Measurements from ENCODE around the gene MTMR1. TPM values are rescaled to one million over a fixed set of nuclear protein-coding genes. Genes with fewer than 3 reads are reported as not detected.

Gene MTMR1
- total RNA-seq, 2 experiments from 2014 or later = 32.8 to 38.6 TPM

GRCh38 chrX:150694738-150695410 lies 1.7 kb downstream of the MTMR1 start:
- H3K4me1 Mint-ChIP-seq (ENCODE audit: low read depth) = peaks cover 55% of the 10 kb centered on the region
- H3K27me3 Mint-ChIP-seq = no peaks in the 10 kb centered on the region
- intact Hi-C loops (cut with micrococcal nuclease) = no loop called here
- ATAC-seq (peak; percentile 41), DNase-seq (peak; percentile 62)
- ChIA-PET CTCF (interaction anchor here (1.3 to 3.2 kb wide), 3 partner anchors 8 to 755 kb away, joined by 3 to 8 read pairs (median 6); no protein-coding TSS in a partner anchor), POLR2A (interaction anchor here (1.0 to 1.3 kb wide), 4 partner anchors 9 to 20 kb away, joined by 3 to 6 read pairs (median 4); no protein-coding TSS in a partner anchor)
- H3K4me3 Mint-ChIP-seq = peak overlapping the region; percentile 87
- H3K27ac Mint-ChIP-seq = peak overlapping the region; percentile 97
- H3K36me3 Mint-ChIP-seq (ENCODE audit: low read depth) = peaks cover 29% of the 10 kb centered on the region
- no peaks in the 10 kb centered on the region for H3K9me3 Mint-ChIP-seq
- TF ChIP-seq CTCF (IDR thresholded peaks at IDR 0.05) = no peak

GRCh38 chrX:150696331-150696730 lies 3.1 kb downstream of the MTMR1 start:
- DNase-seq = peak; percentile 26

GRCh38 chrX:150696866-150697265 lies 3.7 kb downstream of the MTMR1 start:
- DNase-seq (peak; percentile 50), ATAC-seq (no peak)
- H3K9me3 Mint-ChIP-seq = no peaks in the 10 kb centered on the region
- ChIA-PET POLR2A (interaction anchor here (0.6 kb wide), 1 partner anchor 24 kb away, joined by 3 read pairs; no protein-coding TSS in a partner anchor), CTCF (interaction anchor here (2.3 to 2.9 kb wide), 2 partner anchors 13 to 19 kb away, joined by 7 to 9 read pairs; no protein-coding TSS in a partner anchor)
- no peaks in the 10 kb centered on the region for H3K27me3 Mint-ChIP-seq
- peaks cover 46% of the 10 kb centered on the region for H3K4me1 Mint-ChIP-seq (ENCODE audit: low read depth)
- TF ChIP-seq CTCF (IDR thresholded peaks at IDR 0.05) = no peak
- intact Hi-C loops (cut with micrococcal nuclease) = no loop called here
- H3K27ac Mint-ChIP-seq = peak overlapping the region; percentile 97
- H3K36me3 Mint-ChIP-seq (ENCODE audit: low read depth) = peaks cover 28% of the 10 kb centered on the region
- H3K4me3 Mint-ChIP-seq = peak overlapping the region; percentile 87

More at GRCh38 chrX:150696331-150696730, 3.1 kb downstream of the MTMR1 start:
- TF ChIP-seq CTCF (IDR thresholded peaks at IDR 0.05) = no peak
- intact Hi-C loops (cut with micrococcal nuclease) = no loop called here
- CTCF ChIA-PET = interaction anchor here (0.8 to 2.9 kb wide), 2 partner anchors 11 to 13 kb away, joined by 3 to 7 read pairs; no protein-coding TSS in a partner anchor
- Mint-ChIP-seq H3K27ac (peak overlapping the region; percentile 97), H3K27me3 (no peaks in the 10 kb centered on the region), H3K36me3 (ENCODE audit: low read depth) (peaks cover 25% of the 10 kb centered on the region), H3K4me1 (ENCODE audit: low read depth) (peaks cover 48% of the 10 kb centered on the region), H3K4me3 (peak overlapping the region; percentile 87), H3K9me3 (no peaks in the 10 kb centered on the region)
- POLR2A ChIA-PET = no interaction called here
- no peak for ATAC-seq

- TF ChIP-seq CTCF (IDR thresholded peaks at IDR 0.05) = no peak
- peak; percentile 12 for ATAC-seq
- peak; percentile 55 for DNase-seq
- Mint-ChIP-seq H3K4me1 (ENCODE audit: low read depth) (peaks cover 45% of the 10 kb centered on the region), H3K27me3 (no peaks in the 10 kb centered on the region), H3K27ac (peak overlapping the region; percentile 97), H3K4me3 (peak overlapping the region; percentile 87), H3K9me3 (no peaks in the 10 kb centered on the region), H3K36me3 (ENCODE audit: low read depth) (peaks cover 25% of the 10 kb centered on the region)
- intact Hi-C loops (cut with micrococcal nuclease) = no loop called here
- POLR2A ChIA-PET = no interaction called here
- CTCF ChIA-PET = interaction anchor here (2.3 to 2.9 kb wide), 2 partner anchors 14 to 18 kb away, joined by 7 to 9 read pairs; no protein-coding TSS in a partner anchor
These were observed 4.4 kb downstream of the MTMR1 start for GRCh38 chrX:150697641-150698040.

- Mint-ChIP-seq H3K36me3 (ENCODE audit: low read depth) (peaks cover 28% of the 10 kb centered on the region), H3K9me3 (no peaks in the 10 kb centered on the region), H3K4me1 (ENCODE audit: low read depth) (peaks cover 58% of the 10 kb centered on the region), H3K27me3 (no peaks in the 10 kb centered on the region), H3K4me3 (no peak overlapping the region), H3K27ac (no peak overlapping the region)
- DNase-seq (no peak), ATAC-seq (no peak)
- intact Hi-C loops (cut with micrococcal nuclease) = no loop called here
- POLR2A ChIA-PET = interaction anchor here (1.1 kb wide), 1 partner anchor 16 kb away, joined by 3 read pairs; no protein-coding TSS in a partner anchor
- CTCF ChIA-PET = interaction anchor here (0.9 to 2.3 kb wide), 2 partner anchors 16 to 17 kb away, joined by 4 to 9 read pairs; no protein-coding TSS in a partner anchor
- no peak for TF ChIP-seq CTCF (IDR thresholded peaks at IDR 0.05)
These were observed 5.8 kb downstream of the MTMR1 start for GRCh38 chrX:150698981-150699380.

Measured in activated CD8-positive, alpha-beta T cell treated with anti-CD3 and anti-CD28 coated beads for 36 hours (primary cell).